HCT116 (cell line): Measurements from ENCODE around the gene ESD. TPM values are rescaled to one million over a fixed set of nuclear protein-coding genes. Genes with fewer than 3 reads are reported as not detected.

Experiments used
- ATAC-seq: fragments of 200-7000 bp; cut with Tn5 transposase; 2 replicates; pipeline ENCODE4 v1.9.1; 2020; ENCODE audit warnings: mild to moderate bottlenecking, moderate library complexity
- BruUV-seq: library from RNA; stranded (reverse); fragments of 400-500 nt; replicated peaks from 2 replicates; lab custom pipeline; 2021; lab: Mats Ljungman, UMichigan
- CTCF ChIA-PET: fragments of 300-600 bp; sonication (Branson Sonifier 250); formaldehyde crosslinking; loops from one replicate; lab custom pipeline; 2021; ENCODE audit warnings: antibody characterized with exemption; lab: Charles Lee
- POLR2A ChIA-PET: fragments of 300-600, 350-600 bp; sonication (Branson Sonifier 250); formaldehyde crosslinking; loops from one replicate; lab custom pipeline; 2021; ENCODE audit warnings: antibody characterized with exemption; lab: Charles Lee
- RAD21 ChIA-PET, 2 experiments: fragments of 300-600 bp; sonication (Branson Sonifier 250); formaldehyde crosslinking; loops; one replicate each; lab custom pipeline; 2023; ENCODE audit warnings: low total read pairs in 2 of 2; ENCODE audit not compliant: uncharacterized antibody in 2 of 2, unreplicated experiment in 2 of 2, low non-redundant PET in 1 of 2; lab: Charles Lee
- DNase-seq: peaks from one replicate; pipeline ENCODE4 v3.0.0-alpha.2; 2010; ENCODE audit warnings: low read depth, low spot score
- H2AFZ ChIP-seq: fragments of 200-600 bp; shearing (Covaris generic), sonication (generic); 2 replicates; pipeline ENCODE4 v1.6.1; 2017; ENCODE audit warnings: low read depth, mixed run types, mixed read lengths, antibody characterized with exemption, low read length; ENCODE audit not compliant: poor library complexity, severe bottlenecking
- H3K27ac ChIP-seq: 2 replicates; pipeline ENCODE4 v1.5.1; 2012; ENCODE audit warnings: low read depth, low read length
- H3K27me3 ChIP-seq: fragments of 200-600 bp; sonication (generic); 2 replicates; pipeline ENCODE4 v1.6.1; 2016; ENCODE audit warnings: mixed run types, low read length, mixed read lengths; ENCODE audit not compliant: insufficient read depth
- H3K36me3 ChIP-seq, 2 experiments: fragments of 200-500 bp in 1 of 2; fragments of 200-600 bp in 1 of 2; sonication (Bioruptor generic) in 1 of 2; sonication (generic) in 1 of 2; 2 replicates each; pipeline versions ENCODE4 v1.5.1 to v1.6.1; 2014 to 2016; ENCODE audit warnings: low read length in 2 of 2, inconsistent platforms in 1 of 2, mixed read lengths in 1 of 2, mixed run types in 1 of 2; ENCODE audit not compliant: insufficient read depth in 2 of 2, control insufficient read depth in 1 of 2
- H3K4me1 ChIP-seq, 2 experiments: fragments of 200-600 bp in 1 of 2; sonication (generic) in 1 of 2; 2 replicates each; pipeline versions ENCODE4 v1.5.1 to v1.6.1; 2012 to 2017; ENCODE audit warnings: low read length in 2 of 2, inconsistent platforms in 1 of 2, mild to moderate bottlenecking in 1 of 2, mixed read lengths in 1 of 2, mixed run types in 1 of 2, moderate library complexity in 1 of 2; ENCODE audit not compliant: insufficient read depth in 2 of 2, control insufficient read depth in 1 of 2
- H3K4me2 ChIP-seq: fragments of 200-600 bp; sonication (generic); 2 replicates; pipeline ENCODE4 v1.6.1; 2017; ENCODE audit warnings: mixed run types, low read length, mixed read lengths
- H3K4me3 ChIP-seq, 2 experiments: fragments of 200-600 bp in 1 of 2; sonication (generic) in 1 of 2; replicated peaks in 1 of 2; 2 replicates each; pipeline ENCODE4 v1.5.1; 2011 to 2016; ENCODE audit warnings: low read length in 2 of 2, control low read depth in 1 of 2, low read depth in 1 of 2, mild to moderate bottlenecking in 1 of 2, mixed read lengths in 1 of 2, mixed run types in 1 of 2
- H3K79me2 ChIP-seq: fragments of 200-600 bp; sonication (generic); 2 replicates; pipeline ENCODE4 v1.6.1; 2017; ENCODE audit warnings: mild to moderate bottlenecking, mixed run types, low read length, moderate library complexity, mixed read lengths; ENCODE audit not compliant: insufficient read depth
- H3K9ac ChIP-seq: fragments of 200-600 bp; sonication (generic); 2 replicates; pipeline ENCODE4 v1.6.1; 2016; ENCODE audit warnings: low read length, mixed read lengths
- H3K9me2 ChIP-seq: fragments of 200-600 bp; sonication (generic), shearing (Covaris generic); 2 replicates; pipeline ENCODE4 v1.6.1; 2017; ENCODE audit warnings: mixed run types, mild to moderate bottlenecking, moderate library complexity; ENCODE audit not compliant: insufficient read depth
- H3K9me3 ChIP-seq, 2 experiments: fragments of 200-500 bp in 1 of 2; fragments of 200-600 bp in 1 of 2; sonication (Bioruptor generic) in 1 of 2; sonication (generic) in 1 of 2; 2 replicates each; pipeline ENCODE4 v1.6.1; 2014 to 2017; ENCODE audit warnings: low read length in 2 of 2, mixed read lengths in 2 of 2, inconsistent platforms in 1 of 2, low read depth in 1 of 2, mild to moderate bottlenecking in 1 of 2, mixed run types in 1 of 2, moderate library complexity in 1 of 2; ENCODE audit not compliant: control insufficient read depth in 1 of 2, insufficient read depth in 1 of 2
- H4K20me1 ChIP-seq: fragments of 200-600 bp; sonication (generic), shearing (Covaris generic); 2 replicates; pipeline ENCODE4 v1.6.1; 2017; ENCODE audit warnings: mixed run types, mild to moderate bottlenecking, moderate library complexity; ENCODE audit not compliant: insufficient read depth
- ELF1 ChIP-seq: IDR thresholded peaks from 2 replicates; pipeline ENCODE4 v1.6.1; 2012; ENCODE audit warnings: low read depth, borderline replicate concordance
- FOSL1 ChIP-seq: IDR thresholded peaks from 2 replicates; pipeline ENCODE4 v1.6.1; 2012; ENCODE audit warnings: low read depth
- POLR2A ChIP-seq: IDR thresholded peaks from 2 replicates; pipeline ENCODE4 v1.7.0; 2011; ENCODE audit warnings: borderline replicate concordance; ENCODE audit not compliant: insufficient read depth, insufficient read length; ENCODE audit errors: extremely low read depth
- REST ChIP-seq: IDR thresholded peaks from 2 replicates; pipeline ENCODE4 v1.6.1; 2012; ENCODE audit warnings: low read depth
- SRF ChIP-seq: IDR thresholded peaks from 2 replicates; pipeline ENCODE4 v1.6.1; 2012; ENCODE audit warnings: low read depth
- YY1 ChIP-seq: IDR thresholded peaks from 2 replicates; pipeline ENCODE4 v1.6.1; 2011; ENCODE audit warnings: low read length, low read depth, moderate library complexity, mild to moderate bottlenecking; ENCODE audit not compliant: insufficient replicate concordance; ENCODE audit errors: extremely low read depth
- intact Hi-C: fragments of 100-400 bp; cut with micrococcal nuclease; formaldehyde crosslinking; loops from 2 replicates; pipeline ENCODE4 v1.10.0; 2022
- total RNA-seq: library from RNA; stranded (reverse); gene quantifications from one replicate; pipeline ENCODE4 v1.2.1, GENCODE V29; 2021; ENCODE audit not compliant: unreplicated experiment
- TF ChIP-seq, protein P1 (sequence below), 3 experiments: fragments of 200-600 bp in 1 of 3; sonication (generic) in 1 of 3; IDR thresholded peaks in 2 of 3; conservative IDR thresholded peaks in 1 of 3; 2 replicates each; pipeline ENCODE4 v1.5.1; 2012 to 2017; ENCODE audit warnings: low read depth in 2 of 3, low read length in 2 of 3, antibody characterized with exemption in 1 of 3, borderline replicate concordance in 1 of 3, control low read depth in 1 of 3, mild to moderate bottlenecking in 1 of 3, mixed read lengths in 1 of 3, mixed run types in 1 of 3, moderate library complexity in 1 of 3; ENCODE audit not compliant: insufficient read depth in 1 of 3
- TF ChIP-seq, protein P2 (sequence below): IDR thresholded peaks from 2 replicates; pipeline ENCODE4 v1.6.1; 2012

The ESD gene
- total RNA-seq, 1 experiment from 2014 or later, result 111 TPM

DNA sequence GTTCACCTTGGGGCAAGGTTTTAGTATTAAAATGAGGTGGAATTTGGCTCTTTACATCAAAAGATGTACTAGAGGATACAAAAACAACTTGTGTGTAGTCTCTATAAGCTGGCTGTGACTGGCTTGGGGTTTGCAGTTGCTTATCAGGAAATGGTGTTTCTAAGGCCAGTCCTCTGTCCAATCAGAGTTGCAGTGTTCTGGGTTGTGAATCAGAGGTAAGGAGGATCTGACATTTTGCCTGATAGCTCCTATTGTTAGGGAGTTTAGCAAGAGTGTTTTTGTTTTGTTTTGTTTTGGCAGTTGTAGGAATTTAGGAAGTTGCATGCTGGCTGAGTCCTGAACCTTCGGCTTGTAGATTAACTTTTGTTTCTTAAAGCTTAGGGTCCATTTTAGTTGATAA is 20.1 kb upstream of the ESD start:
- no peak overlapping the region for H3K9ac ChIP-seq
- no peaks in the 10 kb centered on the region for H3K9me2 ChIP-seq
- no peaks in the 10 kb centered on the region for H4K20me1 ChIP-seq
- ChIA-PET POLR2A (no interaction called here), RAD21 (no interaction called here), CTCF (no interaction called here)
- H3K27me3 ChIP-seq, result no peaks in the 10 kb centered on the region
- BruUV-seq, result no TSS peak
- no peak overlapping the region for H3K4me3 ChIP-seq
- H3K4me2 ChIP-seq, result no peak overlapping the region
- no peak for TF ChIP-seq YY1
- TF ChIP-seq POLR2A, result no peak
- no peak for TF ChIP-seq FOSL1
- TF ChIP-seq, protein P1, sequence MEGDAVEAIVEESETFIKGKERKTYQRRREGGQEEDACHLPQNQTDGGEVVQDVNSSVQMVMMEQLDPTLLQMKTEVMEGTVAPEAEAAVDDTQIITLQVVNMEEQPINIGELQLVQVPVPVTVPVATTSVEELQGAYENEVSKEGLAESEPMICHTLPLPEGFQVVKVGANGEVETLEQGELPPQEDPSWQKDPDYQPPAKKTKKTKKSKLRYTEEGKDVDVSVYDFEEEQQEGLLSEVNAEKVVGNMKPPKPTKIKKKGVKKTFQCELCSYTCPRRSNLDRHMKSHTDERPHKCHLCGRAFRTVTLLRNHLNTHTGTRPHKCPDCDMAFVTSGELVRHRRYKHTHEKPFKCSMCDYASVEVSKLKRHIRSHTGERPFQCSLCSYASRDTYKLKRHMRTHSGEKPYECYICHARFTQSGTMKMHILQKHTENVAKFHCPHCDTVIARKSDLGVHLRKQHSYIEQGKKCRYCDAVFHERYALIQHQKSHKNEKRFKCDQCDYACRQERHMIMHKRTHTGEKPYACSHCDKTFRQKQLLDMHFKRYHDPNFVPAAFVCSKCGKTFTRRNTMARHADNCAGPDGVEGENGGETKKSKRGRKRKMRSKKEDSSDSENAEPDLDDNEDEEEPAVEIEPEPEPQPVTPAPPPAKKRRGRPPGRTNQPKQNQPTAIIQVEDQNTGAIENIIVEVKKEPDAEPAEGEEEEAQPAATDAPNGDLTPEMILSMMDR (IDR thresholded peaks at IDR 0.05 in 2 of 3, conservative IDR thresholded peaks at IDR 0.05 in 1 of 3; ENCODE audit: borderline replicate concordance in 1 of 3, insufficient read depth in 1 of 3, low read depth in 2 of 3, low read length in 2 of 3), result no peak
- no peak for TF ChIP-seq REST
- no peak for TF ChIP-seq ELF1
- TF ChIP-seq SRF, result no peak
- TF ChIP-seq, protein P2, sequence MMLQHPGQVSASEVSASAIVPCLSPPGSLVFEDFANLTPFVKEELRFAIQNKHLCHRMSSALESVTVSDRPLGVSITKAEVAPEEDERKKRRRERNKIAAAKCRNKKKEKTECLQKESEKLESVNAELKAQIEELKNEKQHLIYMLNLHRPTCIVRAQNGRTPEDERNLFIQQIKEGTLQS, result no peak
- H3K27ac ChIP-seq, result no peak overlapping the region
- ATAC-seq (no peak), DNase-seq (no peak)
- H3K9me3 ChIP-seq, result peaks cover 0 to 3% of the 10 kb centered on the region in 2 experiments; a peak in 2 of 4 replicates
- no peaks in the 10 kb centered on the region for H3K4me1 ChIP-seq
- H2AFZ ChIP-seq, result no peak overlapping the region
- H3K36me3 ChIP-seq, result no peaks in the 10 kb centered on the region
- H3K79me2 ChIP-seq, result no peaks in the 10 kb centered on the region
- intact Hi-C loops, result no loop called here
